OCI-LY3 (cell line): ENCODE data around the gene CASP10.

Experiments used
- CTCF ChIP-seq: fragments of 200-600, 300-600 bp; sonication (generic); IDR thresholded peaks from 2 replicates; pipeline ENCODE4 v1.5.1; 2014; ENCODE audit warnings: antibody characterized with exemption, low read length, low read depth
- EZH2phosphoT487 ChIP-seq: fragments of 200-600 bp; shearing (Covaris generic); IDR thresholded peaks from 2 replicates; pipeline ENCODE4 v1.6.1; 2018; ENCODE audit warnings: antibody characterized with exemption, mixed run types, low read depth

GRCh38 chr2:201244829-201245228 is 61.9 kb downstream of the CASP10 start:
- TF ChIP-seq CTCF (peak; percentile 21; the same call in 1 of the 2 replicates), EZH2phosphoT487 (no peak)
